ENCODE data around the gene SLMAP. TPM values are rescaled to one million over a fixed set of nuclear protein-coding genes. Genes with fewer than 3 reads are reported as not detected.
A peak's percentile ranks its signal among the peaks of the same experiment; 100 is the strongest.

SLMAP gene
- polyA plus RNA-seq, 1 of the 3 experiments (the other 2 are of a cell fraction) = 10.5 TPM

DNA sequence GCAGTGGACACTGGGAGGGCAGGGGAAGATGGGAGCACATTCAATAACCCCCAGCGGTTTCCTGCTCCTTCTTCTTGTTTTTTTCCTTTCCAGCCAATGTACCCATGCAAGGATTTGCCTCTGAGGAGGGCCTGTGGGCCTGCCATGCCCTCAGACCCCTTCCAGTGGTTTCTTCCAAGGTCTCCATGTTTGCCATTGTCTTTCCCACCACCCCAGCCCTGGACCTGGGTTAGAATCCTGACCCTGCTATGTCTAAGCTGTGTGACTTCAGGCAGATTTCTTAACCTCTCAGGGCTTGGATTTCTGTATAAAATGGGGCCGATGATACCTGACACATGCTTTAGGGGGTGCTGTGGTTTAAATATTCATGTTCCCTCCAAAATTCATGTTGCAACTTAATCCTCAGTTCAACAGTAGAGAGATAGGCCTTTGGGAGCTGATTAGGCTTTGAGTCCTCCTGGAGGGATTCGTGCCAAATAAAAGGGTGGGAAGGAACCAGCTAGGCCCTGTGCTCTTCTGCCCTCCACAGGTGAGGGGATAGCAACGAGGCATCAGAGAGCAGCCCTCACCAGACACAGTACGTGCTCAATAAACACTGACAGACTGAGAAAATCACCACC is 205.8 kb downstream of the SLMAP start:
- H3K36me3 ChIP-seq (replicated peaks in 1 of 2; ENCODE audit: control insufficient read depth in 1 of 2, insufficient read depth in 2 of 2, low read length in 1 of 2) = no peaks in the 10 kb centered on the region
- 78% methylated on average over 5 of the region's 5 CpGs for whole genome bisulfite sequencing (ENCODE audit: low lambda C conversion rate)
- no peaks in the 10 kb centered on the region for H3K79me2 ChIP-seq (ENCODE audit: insufficient read depth)
- DNase-seq = no peak
- H3F3A ChIP-seq (replicated peaks; ENCODE audit: insufficient read depth) = peaks cover 1% of the 10 kb centered on the region
- TF ChIP-seq RAD21 (IDR thresholded peaks at IDR 0.05; ENCODE audit: low read length) (peak; percentile 54), SMC3 (IDR thresholded peaks at IDR 0.05; ENCODE audit: low read depth, low read length) (peak; percentile 31), NFIC (IDR thresholded peaks at IDR 0.05; ENCODE audit: borderline replicate concordance) (no peak), FOXM1 (IDR thresholded peaks at IDR 0.05; ENCODE audit: low read depth) (no peak), CTCF (IDR thresholded peaks at IDR 0.05) (peak; percentile 65)
- no peaks in the 10 kb centered on the region for H4K20me1 ChIP-seq (ENCODE audit: insufficient read depth)
- H3K4me3 ChIP-seq (ENCODE audit: low read depth in 2 of 2, low read length in 1 of 2) = no peak overlapping the region
- H3K9ac ChIP-seq = no peak overlapping the region
- H3K4me2 ChIP-seq = no peak overlapping the region
- H3K9me2 ChIP-seq = no peaks in the 10 kb centered on the region
- CTCF ChIA-PET = no interaction called here
- POLR2A ChIA-PET = no interaction called here
- no peaks in the 10 kb centered on the region for H3K4me1 ChIP-seq (ENCODE audit: control insufficient read depth in 1 of 2, insufficient read depth in 2 of 2, low read depth in 1 of 2, low read length in 1 of 2)
- H2AFZ ChIP-seq (ENCODE audit: low read depth) = no peak overlapping the region
- H3K27me3 ChIP-seq (ENCODE audit: insufficient read depth) = no peaks in the 10 kb centered on the region
- H3K9me3 ChIP-seq = no peaks in the 10 kb centered on the region
- no peak overlapping the region for H3K27ac ChIP-seq (ENCODE audit: low read depth in 2 of 2, low read length in 1 of 2)

DNA sequence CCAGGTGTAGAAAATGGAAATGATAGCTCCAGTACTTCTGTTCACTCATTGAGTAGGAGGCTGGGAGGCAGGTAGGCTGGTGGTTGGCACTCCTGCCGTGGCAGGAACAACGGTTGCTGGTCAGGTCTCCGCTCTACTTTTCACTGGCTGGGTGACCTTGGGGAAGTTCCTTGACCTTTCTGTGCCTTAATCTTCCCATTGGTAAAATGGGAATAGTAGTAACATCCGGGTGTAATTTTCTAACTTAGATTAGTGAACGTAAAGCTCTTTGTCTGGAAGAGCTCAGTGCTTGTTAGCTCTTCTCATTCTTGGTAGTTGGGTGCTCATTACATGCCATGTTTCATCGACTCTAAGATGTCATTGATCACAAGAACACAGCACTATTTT is 206.3 kb downstream of the SLMAP start:
- Histone ChIP-seq H4K20me1 (ENCODE audit: insufficient read depth) (no peaks in the 10 kb centered on the region), H3F3A (replicated peaks; ENCODE audit: insufficient read depth) (peaks cover 6% of the 10 kb centered on the region), H3K4me3 (ENCODE audit: low read depth in 2 of 2, low read length in 1 of 2) (no peak overlapping the region), H3K9ac (no peak overlapping the region), H3K9me2 (no peaks in the 10 kb centered on the region), H3K27me3 (ENCODE audit: insufficient read depth) (no peaks in the 10 kb centered on the region), H3K36me3 (replicated peaks in 1 of 2; ENCODE audit: control insufficient read depth in 1 of 2, insufficient read depth in 2 of 2, low read length in 1 of 2) (no peaks in the 10 kb centered on the region), H3K27ac (ENCODE audit: low read depth in 2 of 2, low read length in 1 of 2) (no peak overlapping the region), H2AFZ (ENCODE audit: low read depth) (no peak overlapping the region), H3K79me2 (ENCODE audit: insufficient read depth) (no peaks in the 10 kb centered on the region), H3K9me3 (no peaks in the 10 kb centered on the region), H3K4me2 (no peak overlapping the region), H3K4me1 (ENCODE audit: control insufficient read depth in 1 of 2, insufficient read depth in 2 of 2, low read depth in 1 of 2, low read length in 1 of 2) (no peaks in the 10 kb centered on the region)
- ChIA-PET POLR2A (no interaction called here), CTCF (no interaction called here)
- TF ChIP-seq, protein P1, sequence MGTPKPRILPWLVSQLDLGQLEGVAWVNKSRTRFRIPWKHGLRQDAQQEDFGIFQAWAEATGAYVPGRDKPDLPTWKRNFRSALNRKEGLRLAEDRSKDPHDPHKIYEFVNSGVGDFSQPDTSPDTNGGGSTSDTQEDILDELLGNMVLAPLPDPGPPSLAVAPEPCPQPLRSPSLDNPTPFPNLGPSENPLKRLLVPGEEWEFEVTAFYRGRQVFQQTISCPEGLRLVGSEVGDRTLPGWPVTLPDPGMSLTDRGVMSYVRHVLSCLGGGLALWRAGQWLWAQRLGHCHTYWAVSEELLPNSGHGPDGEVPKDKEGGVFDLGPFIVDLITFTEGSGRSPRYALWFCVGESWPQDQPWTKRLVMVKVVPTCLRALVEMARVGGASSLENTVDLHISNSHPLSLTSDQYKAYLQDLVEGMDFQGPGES (IDR thresholded peaks at IDR 0.05; ENCODE audit: low read depth, low read length) = no peak
- TF ChIP-seq SIN3A (IDR thresholded peaks at IDR 0.05; ENCODE audit: borderline replicate concordance, low read depth, low read length) (no peak), RAD21 (IDR thresholded peaks at IDR 0.05; ENCODE audit: low read length) (no peak), NFIC (IDR thresholded peaks at IDR 0.05; ENCODE audit: borderline replicate concordance) (no peak), GATA2 (CRISPR knock-in tag; IDR thresholded peaks at IDR 0.05) (no peak), CHD2 (IDR thresholded peaks at IDR 0.05; ENCODE audit: low read length, partially characterized antibody) (no peak), FOXJ3 (CRISPR knock-in tag; IDR thresholded peaks at IDR 0.05) (no peak), TAF1 (IDR thresholded peaks at IDR 0.05; ENCODE audit: borderline replicate concordance, low read depth, low read length) (no peak), FOXM1 (IDR thresholded peaks at IDR 0.05; ENCODE audit: low read depth) (no peak), MXI1 (IDR thresholded peaks at IDR 0.05; ENCODE audit: low read depth, low read length) (no peak)
- TF ChIP-seq, protein P2, sequence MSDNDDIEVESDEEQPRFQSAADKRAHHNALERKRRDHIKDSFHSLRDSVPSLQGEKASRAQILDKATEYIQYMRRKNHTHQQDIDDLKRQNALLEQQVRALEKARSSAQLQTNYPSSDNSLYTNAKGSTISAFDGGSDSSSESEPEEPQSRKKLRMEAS (IDR thresholded peaks at IDR 0.05; ENCODE audit: low read depth) = no peak
- DNase-seq = no peak
- 90% methylated on average over 6 of the region's 6 CpGs for WGBS (ENCODE audit: low lambda C conversion rate)

Measured in SK-N-SH (cell line).